ENCODE measurements around the gene CWC15.
"Not testable (repeated sequence)": the region's sequence is repeated elsewhere in the genome, so short reads cannot be mapped to it uniquely, and the experiment has no call there.

Gene CWC15

DNA sequence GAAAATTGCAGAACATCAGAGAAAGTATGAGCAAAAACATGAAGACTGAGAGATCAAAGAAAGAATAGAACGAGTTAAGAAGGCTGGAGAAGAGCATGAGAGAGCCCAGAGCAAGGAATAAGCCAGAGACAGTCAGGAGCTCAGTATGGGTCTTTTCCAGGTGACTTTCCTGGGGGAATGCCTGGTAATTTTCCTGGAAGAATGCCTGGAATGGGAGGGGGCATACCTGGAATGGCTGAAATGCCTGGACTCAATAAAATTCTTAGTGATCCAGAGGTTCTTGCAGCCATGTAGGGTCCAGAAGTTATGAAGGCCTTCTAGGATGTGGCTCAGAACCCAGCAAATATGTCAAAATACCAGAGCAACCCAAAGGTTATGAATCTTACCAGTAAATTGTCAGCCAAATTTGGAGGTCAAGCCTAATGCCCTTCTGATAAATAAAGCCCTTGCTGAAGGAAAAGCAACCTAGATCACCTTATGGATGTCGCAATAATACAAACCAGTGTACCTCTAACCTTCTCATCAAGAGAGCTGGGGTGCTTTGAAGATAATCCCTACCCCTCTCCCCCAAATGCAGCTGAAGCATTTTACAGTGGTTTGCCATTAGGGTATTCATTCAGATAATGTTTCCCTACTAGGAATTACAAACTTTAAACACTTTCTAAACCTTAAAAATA lies 59.5 kb downstream of the CWC15 start:
- DNase-seq (ENCODE audit: low spot score), result not testable (repeated sequence)

DNA sequence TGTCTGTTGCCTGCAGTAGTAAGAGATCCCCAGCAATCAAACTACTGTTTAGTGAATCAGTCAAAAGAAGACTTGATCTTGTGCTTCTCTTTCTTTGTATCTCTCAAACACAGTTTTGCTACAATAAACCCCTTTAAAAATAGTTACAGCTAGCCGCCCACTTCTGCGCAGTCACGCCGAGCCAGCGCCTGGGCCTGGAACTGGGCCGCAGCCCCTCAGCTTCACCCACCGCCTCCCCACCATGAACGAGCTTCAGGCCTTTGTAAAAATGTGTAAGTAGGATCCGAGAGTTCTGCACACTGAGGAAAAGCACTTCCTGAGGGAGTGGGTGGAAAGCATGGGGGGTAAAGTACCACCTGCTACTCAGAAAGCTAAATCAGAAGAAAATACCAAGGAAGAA lies 60.5 kb downstream of the CWC15 start:
- DNase-seq (ENCODE audit: low spot score), result no peak

Measured in SK-N-DZ (cell line).